Kidney (tissue), 14 donors: ENCODE data around the gene SSX4B. TPM values are rescaled to one million over a fixed set of nuclear protein-coding genes. Genes with fewer than 3 reads are reported as not detected.
A peak's percentile ranks its signal among the peaks of the same experiment; 100 is the strongest.
"Not testable (repeated sequence)": the region's sequence is repeated elsewhere in the genome, so short reads cannot be mapped to it uniquely, and the experiment has no call there.

Source experiments
- DNase-seq, 5 donors: peaks; one replicate each; pipeline ENCODE4 v3.0.0-alpha.2; 2013 to 2020
- FAIRE-seq: peaks from 2 replicates; lab custom pipeline; 2012; peaks lifted over from hg19 to GRCh38; lab: Jason Lieb, UNC
- H3K27ac ChIP-seq, 2 donors: one replicate each; pipeline ENCODE4 v1.7.0; 2013; ENCODE audit warnings: low read depth in 2 of 2, low read length in 2 of 2, inconsistent platforms in 1 of 2
- H3K27me3 ChIP-seq: one replicate; pipeline ENCODE4 v1.7.1; 2013; ENCODE audit warnings: low read length, inconsistent platforms; ENCODE audit not compliant: control insufficient read depth, insufficient read depth
- H3K36me3 ChIP-seq, 3 donors: one replicate each; pipeline versions ENCODE4 v1.7.0 to v1.7.1; 2013; ENCODE audit warnings: low read length in 3 of 3, control low read depth in 1 of 3, inconsistent platforms in 1 of 3; ENCODE audit not compliant: insufficient read depth in 3 of 3, control insufficient read depth in 2 of 3
- H3K4me1 ChIP-seq, 3 donors: one replicate each; pipeline versions ENCODE4 v1.7.0 to v1.7.1; 2013; ENCODE audit warnings: low read length in 3 of 3, inconsistent platforms in 1 of 3, low read depth in 1 of 3; ENCODE audit not compliant: control insufficient read depth in 2 of 3, insufficient read depth in 2 of 3
- H3K4me3 ChIP-seq, 3 donors: one replicate each; pipeline versions ENCODE4 v1.7.0 to v1.8.1; 2013; ENCODE audit warnings: low read length in 3 of 3, control low read depth in 1 of 3, inconsistent platforms in 1 of 3
- H3K9ac ChIP-seq, 3 donors: one replicate each; pipeline versions ENCODE4 v1.7.0 to v1.7.1; 2013; ENCODE audit warnings: low read length in 3 of 3, control low read depth in 1 of 3, inconsistent platforms in 1 of 3
- H3K9me3 ChIP-seq, 3 donors: one replicate each; pipeline versions ENCODE4 v1.7.0 to v1.7.1; 2013; ENCODE audit warnings: low read length in 3 of 3, control low read depth in 1 of 3, inconsistent platforms in 1 of 3; ENCODE audit not compliant: control insufficient read depth in 2 of 3, insufficient read depth in 1 of 3
- CTCF ChIP-seq: IDR thresholded peaks from 3 replicates; pipeline ENCODE4 v1.5.1; 2012; ENCODE audit warnings: mild to moderate bottlenecking, moderate library complexity, borderline replicate concordance; ENCODE audit not compliant: insufficient read depth; ENCODE audit errors: extremely low read depth
- intact Hi-C: fragments of 100-400 bp; cut with DNase I; formaldehyde crosslinking; loops from one replicate; pipeline ENCODE4 v1.11.1; 2022
- polyA plus RNA-seq: library from polyadenylated mRNA; stranded (reverse); fragments of 350-450 nt; fragmentation: Illumina TruSeq; extraction: RNeasy Lipid Tissue Mini Kit (QIAGEN cat#74804); gene quantifications from one replicate; pipeline ENCODE4 v1.2.3, GENCODE V29; 2014; ENCODE audit warnings: low read depth, low replicate concordance; ENCODE audit not compliant: insufficient read depth
- total RNA-seq: library from RNA; stranded (reverse); fragmentation: NEBNext Ultra II Directional; extraction: Animal tissue kit (Norgen Biotek cat#: 25700); gene quantifications from one replicate; pipeline ENCODE4 v1.2.1, GENCODE V29; 2021
- donor health status: control.
- donor health status: control.
- donor health status: control.
- donor health status: control.
- donor health status: control.
- donor health status: DM: yes; HTN: yes; CAD: no.
- donor health status: Normal renal cell carcinoma (clear cell type).

Gene SSX4B
- total and polyA plus RNA-seq, 2 donors from 2014 or later, result not detected

DNA sequence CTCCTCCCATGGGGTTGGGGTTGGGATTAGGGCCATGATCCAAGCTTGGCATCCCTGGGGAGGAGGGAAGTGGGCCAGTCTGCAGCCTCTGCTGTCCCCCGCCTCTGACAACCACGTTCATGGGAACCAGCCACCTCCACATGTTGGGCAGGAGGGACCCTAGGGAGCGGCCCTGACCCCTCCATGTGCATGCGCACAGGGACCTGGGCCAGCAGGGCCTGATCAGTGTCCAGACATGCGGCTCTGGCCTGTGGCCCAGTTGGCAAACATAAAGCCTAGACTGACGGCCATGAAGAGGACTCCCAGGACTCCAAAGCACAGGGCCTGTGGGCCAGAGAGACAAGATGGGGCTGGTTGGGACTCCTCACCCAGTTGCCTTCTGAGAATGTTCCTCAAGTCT lies 47.0 kb upstream of the SSX4B start:
- Histone ChIP-seq H3K9me3 (no peaks in the 10 kb centered on the region), H3K36me3 (no peaks in the 10 kb centered on the region), H3K4me1 (no peaks in the 10 kb centered on the region), H3K27ac (no peak overlapping the region), H3K9ac (no peak overlapping the region), H3K4me3 (no peak overlapping the region), H3K27me3 (no peaks in the 10 kb centered on the region)
- intact Hi-C loops, result no loop called here
- no peak for FAIRE-seq
- no peak for TF ChIP-seq CTCF
- DNase-seq, result peak in 1 of 5 donors; percentile 71

DNA sequence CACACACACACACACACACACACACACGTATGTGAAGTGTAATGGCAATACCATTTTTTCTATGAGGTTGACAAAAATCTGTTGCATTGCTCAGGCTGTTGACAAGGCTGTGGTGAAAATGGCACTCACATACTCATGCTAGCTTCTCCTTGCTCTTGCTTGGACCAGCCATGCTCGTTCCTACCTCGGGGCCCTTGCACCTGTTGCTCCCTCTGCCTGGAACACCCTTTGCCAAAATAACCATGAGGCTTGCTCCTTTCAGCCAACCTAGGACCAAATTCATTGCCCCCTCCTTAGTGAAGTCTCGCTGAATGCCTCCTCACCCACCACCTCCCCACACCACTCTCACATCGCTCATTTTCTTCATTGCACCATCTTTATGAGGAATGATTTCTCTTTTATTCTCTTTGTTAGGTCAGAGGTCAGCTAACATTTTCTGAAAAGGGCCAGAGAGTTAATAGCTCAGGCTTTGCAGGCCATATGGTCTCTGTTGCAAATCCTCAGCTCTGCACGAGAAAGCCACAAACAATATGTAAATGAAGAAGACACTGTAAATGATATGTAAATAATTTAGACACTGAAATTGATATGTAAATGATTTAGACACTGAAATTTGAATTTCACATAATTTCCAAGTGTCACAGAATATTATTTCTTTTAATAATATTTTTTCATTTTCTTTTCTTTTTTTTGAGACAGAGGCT lies 45.0 kb upstream of the SSX4B start:
- Histone ChIP-seq H3K36me3 (no peaks in the 10 kb centered on the region), H3K27me3 (no peaks in the 10 kb centered on the region), H3K4me3 (no peak overlapping the region), H3K4me1 (no peaks in the 10 kb centered on the region), H3K9me3 (no peaks in the 10 kb centered on the region), H3K9ac (no peak overlapping the region), H3K27ac (no peak overlapping the region)
- no peak for TF ChIP-seq CTCF
- no peak for DNase-seq
- no peak for FAIRE-seq
- intact Hi-C loops, result no loop called here

DNA sequence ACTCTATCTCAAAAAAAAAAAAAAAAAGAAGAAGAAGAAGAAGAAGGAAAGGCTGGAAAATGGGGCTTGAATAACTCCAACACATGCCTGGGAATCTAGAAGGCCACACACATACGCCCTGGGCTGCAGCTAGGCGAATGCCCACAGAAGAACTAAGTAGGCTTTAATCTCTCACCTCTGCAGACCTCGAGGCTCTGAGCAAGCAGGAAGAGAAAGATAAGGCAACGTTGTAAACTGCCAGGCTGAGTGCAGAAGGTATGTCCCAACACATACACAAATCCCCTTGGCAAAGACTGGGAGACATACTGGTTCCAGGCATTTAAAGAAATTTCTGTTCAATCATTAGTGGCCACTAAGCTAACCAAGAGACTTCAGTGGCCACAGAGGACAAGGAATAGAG lies 39.9 kb upstream of the SSX4B start:
- Histone ChIP-seq H3K4me1 (no peaks in the 10 kb centered on the region), H3K4me3 (no peak overlapping the region), H3K27me3 (no peaks in the 10 kb centered on the region), H3K27ac (no peak overlapping the region), H3K9me3 (no peaks in the 10 kb centered on the region), H3K9ac (no peak overlapping the region), H3K36me3 (no peaks in the 10 kb centered on the region)
- intact Hi-C loops, result no loop called here
- DNase-seq, result no peak
- TF ChIP-seq CTCF, result no peak
- no peak for FAIRE-seq

- H3K27ac ChIP-seq, result no peak overlapping the region
- no peaks in the 10 kb centered on the region for H3K4me1 ChIP-seq
- FAIRE-seq (no peak), DNase-seq (no peak)
- TF ChIP-seq CTCF, result no peak
- H3K9ac ChIP-seq, result no peak overlapping the region
- no peaks in the 10 kb centered on the region for H3K36me3 ChIP-seq
- intact Hi-C loops, result no loop called here
- H3K27me3 ChIP-seq, result no peaks in the 10 kb centered on the region
- no peaks in the 10 kb centered on the region for H3K9me3 ChIP-seq
- no peak overlapping the region for H3K4me3 ChIP-seq
Observed at GRCh38 chrX:48450076-48450475, 38.3 kb upstream of the SSX4B start.

DNA sequence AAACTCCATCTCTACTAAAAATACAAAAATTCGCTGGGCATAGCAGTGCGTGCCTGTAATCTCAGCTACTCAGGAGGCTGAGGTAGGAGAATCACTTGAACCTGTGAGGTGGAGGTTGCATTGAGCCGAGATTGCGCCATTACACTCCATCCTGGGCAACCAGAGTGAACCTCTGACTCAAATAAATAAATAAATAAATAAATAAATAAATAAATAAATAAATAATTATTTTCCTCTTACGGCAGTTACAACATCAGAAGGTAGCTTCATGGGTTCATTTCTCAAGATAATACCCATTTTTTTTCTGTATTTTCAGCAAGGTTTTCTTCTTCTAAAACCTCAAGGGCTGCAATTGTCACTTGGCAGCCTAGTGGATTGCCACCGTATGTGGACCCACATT lies 35.4 kb upstream of the SSX4B start:
- H3K9me3 ChIP-seq, H3K4me3 ChIP-seq, H3K9ac ChIP-seq, H3K36me3 ChIP-seq, H3K27ac ChIP-seq, H3K27me3 ChIP-seq, FAIRE-seq, DNase-seq, intact Hi-C loops, H3K4me1 ChIP-seq: not testable (repeated sequence)

- H3K36me3 ChIP-seq, H3K4me3 ChIP-seq, H3K9ac ChIP-seq, FAIRE-seq, H3K4me1 ChIP-seq, H3K27ac ChIP-seq, intact Hi-C loops, H3K27me3 ChIP-seq, H3K9me3 ChIP-seq: not testable (repeated sequence)
- DNase-seq, result peak in 1 of 5 donors; percentile 59
Observed at GRCh38 chrX:48433713-48434112, 22.0 kb upstream of the SSX4B start.
